GF-D8 (cell line): Measurements from ENCODE around the gene SFXN3.
A peak's percentile ranks its signal among the peaks of the same experiment; 100 is the strongest.

Experiments
- DNase-seq: peaks from one replicate; lab custom pipeline; 2025; lab: John Stamatoyannopoulos, UW

Gene SFXN3, protein sequence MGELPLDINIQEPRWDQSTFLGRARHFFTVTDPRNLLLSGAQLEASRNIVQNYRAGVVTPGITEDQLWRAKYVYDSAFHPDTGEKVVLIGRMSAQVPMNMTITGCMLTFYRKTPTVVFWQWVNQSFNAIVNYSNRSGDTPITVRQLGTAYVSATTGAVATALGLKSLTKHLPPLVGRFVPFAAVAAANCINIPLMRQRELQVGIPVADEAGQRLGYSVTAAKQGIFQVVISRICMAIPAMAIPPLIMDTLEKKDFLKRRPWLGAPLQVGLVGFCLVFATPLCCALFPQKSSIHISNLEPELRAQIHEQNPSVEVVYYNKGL

DNA sequence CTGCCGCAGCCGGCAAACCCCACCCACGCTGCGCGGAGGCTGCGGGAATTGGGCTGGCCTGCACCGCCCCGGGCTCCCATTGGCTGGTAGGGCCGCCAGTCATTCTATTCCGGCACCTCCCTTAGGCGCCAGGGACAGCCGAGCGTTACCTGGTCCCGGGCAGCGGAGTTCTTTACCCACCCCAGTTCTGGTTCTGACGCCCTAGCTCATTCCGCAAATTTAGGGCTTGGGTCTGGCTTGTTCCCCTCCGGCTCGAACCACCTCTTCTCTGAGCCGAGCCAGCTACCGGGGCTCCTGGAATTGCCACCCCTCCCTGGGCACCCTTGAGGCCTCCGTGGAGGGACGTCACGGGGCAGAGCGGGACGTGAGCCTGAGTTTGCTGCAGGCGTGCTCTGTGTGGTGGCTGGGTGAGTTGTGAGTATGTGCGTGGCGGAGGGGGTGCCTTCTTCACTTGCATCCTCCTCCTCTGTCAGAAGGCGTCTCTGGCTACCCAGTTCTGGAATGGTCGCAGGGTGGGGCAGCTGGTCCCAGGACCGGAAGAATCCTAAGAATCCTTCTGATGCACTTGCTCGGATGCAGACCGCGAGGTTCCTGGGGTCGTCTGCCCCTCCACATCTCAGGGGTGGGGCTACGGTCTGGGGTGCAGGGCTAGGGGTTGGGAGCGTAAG is at the start of gene SFXN3, which contains the start of gene PDZD7:
Gene SFXN3 (plus strand): TSS at position 107 of the 668 bp plus-strand sequence. CDS start 3,461 bp downstream, outside the sequence.
Gene PDZD7 (minus strand): TSS at position 2 of the 668 bp plus-strand sequence. CDS start 910 bp downstream, outside the sequence.
- DNase-seq, result peak; percentile 70

DNA sequence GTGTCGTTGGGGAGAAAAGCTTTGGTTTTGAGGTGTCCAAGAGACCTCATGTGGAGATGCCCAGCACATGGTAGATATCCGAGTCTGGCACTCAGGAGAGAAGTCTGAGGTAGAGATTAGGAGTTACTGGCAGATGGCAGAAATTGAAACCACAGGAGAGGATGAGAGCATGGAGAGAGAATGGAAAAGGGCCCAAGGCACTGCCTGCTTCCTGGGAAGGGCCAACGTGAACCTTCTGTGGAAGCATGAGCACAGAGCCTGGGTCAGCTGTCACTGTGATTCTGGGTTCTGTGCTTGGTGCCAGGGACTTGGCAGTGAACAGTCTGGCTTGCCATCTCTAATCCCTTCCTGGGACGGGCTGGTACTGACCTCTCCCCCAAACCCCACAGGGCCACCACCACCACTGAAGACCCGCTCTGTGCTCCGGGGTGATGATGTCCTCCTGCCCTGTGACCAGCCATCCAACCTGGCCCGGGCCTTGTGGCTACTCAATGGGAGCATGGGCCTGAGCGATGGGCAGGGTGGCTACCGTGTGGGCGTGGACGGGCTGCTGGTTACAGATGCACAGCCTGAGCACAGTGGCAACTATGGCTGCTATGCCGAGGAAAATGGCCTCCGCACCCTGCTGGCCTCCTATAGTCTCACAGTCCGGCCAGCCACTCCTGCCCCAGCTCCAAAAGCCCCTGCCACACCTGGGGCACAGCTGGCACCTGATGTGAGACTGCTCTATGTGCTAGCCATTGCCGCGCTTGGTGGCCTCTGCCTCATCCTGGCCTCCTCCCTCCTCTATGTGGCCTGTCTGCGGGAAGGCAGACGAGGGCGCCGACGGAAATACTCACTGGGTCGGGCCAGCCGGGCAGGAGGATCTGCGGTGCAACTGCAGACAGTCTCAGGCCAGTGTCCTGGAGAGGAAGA is 47.9 kb upstream of the SFXN3 start:
- DNase-seq, result no peak

GRCh38 chr10:100983868-100984671 is 47.0 kb upstream of the SFXN3 start:
- no peak for DNase-seq

GRCh38 chr10:100984672-100985177 is 46.3 kb upstream of the SFXN3 start:
- no peak for DNase-seq

GRCh38 chr10:100985336-100985735 is 45.7 kb upstream of the SFXN3 start:
- no peak for DNase-seq

DNA sequence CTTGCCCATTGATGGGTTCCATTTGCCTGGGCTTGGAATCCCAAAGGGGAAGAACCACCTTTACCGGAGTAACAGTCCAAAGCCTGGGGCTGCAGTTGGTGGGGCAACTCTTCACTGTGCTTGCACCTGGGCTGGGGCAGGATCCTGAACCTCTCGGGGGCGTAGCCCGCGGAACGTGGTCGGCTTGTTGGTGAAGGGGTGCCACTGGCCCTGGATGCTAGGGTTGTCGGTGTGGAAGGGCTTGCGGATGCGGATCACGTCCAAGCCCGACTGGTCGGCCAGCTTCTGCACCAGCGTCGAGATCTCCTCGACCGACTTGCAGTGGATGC is 44.4 kb upstream of the SFXN3 start:
- DNase-seq, result no peak

- DNase-seq, result peak; percentile 41
These were observed 43.9 kb upstream of the SFXN3 start, which contains the start of the genes MRPL43 and TWNK for GRCh38 chr10:100986952-100987684. TSS of gene MRPL43 (minus strand) at chr10:100987497. CDS start at chr10:100987443, 54 bp downstream. TSS of gene TWNK (plus strand) at chr10:100987543. CDS start at chr10:100988211, 668 bp downstream.

DNA sequence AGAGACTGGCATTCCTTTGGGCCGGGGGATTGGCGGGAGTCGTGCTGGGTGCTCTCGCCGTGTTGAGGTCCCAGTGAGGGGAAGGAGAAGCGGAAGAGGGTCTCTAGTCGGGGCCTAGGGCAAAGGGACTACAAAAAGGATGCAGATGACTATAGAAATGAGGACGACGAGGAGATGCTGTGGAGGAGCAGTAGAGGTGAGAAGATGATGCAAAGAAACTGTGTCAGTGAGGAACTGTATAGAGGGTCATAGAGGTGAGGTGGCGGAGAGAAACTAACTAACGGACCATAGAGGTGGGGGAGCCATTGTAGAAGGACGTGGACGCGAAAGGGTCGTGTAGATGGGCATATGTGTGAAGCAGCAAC is 43.4 kb upstream of the SFXN3 start:
- DNase-seq, result no peak

GRCh38 chr10:100988166-100988565 is 42.9 kb upstream of the SFXN3 start:
- DNase-seq, result no peak

DNA sequence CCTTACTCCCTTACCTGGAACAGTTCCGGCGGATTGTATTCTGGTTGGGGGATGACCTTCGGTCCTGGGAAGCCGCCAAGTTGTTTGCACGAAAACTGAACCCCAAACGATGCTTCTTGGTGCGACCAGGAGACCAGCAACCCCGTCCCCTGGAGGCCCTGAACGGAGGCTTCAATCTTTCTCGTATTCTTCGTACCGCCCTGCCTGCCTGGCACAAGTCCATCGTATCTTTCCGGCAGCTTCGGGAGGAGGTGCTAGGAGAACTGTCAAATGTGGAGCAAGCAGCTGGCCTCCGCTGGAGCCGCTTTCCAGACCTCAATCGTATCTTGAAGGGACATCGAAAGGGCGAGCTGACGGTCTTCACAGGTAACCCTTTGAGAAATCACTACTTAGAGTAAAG is 41.9 kb upstream of the SFXN3 start:
- no peak for DNase-seq

GRCh38 chr10:100993986-100994708 is 36.9 kb upstream of the SFXN3 start:
- DNase-seq, result no peak

- DNase-seq, result no peak
These were observed 35.9 kb upstream of the SFXN3 start for GRCh38 chr10:100995181-100995580.

DNA sequence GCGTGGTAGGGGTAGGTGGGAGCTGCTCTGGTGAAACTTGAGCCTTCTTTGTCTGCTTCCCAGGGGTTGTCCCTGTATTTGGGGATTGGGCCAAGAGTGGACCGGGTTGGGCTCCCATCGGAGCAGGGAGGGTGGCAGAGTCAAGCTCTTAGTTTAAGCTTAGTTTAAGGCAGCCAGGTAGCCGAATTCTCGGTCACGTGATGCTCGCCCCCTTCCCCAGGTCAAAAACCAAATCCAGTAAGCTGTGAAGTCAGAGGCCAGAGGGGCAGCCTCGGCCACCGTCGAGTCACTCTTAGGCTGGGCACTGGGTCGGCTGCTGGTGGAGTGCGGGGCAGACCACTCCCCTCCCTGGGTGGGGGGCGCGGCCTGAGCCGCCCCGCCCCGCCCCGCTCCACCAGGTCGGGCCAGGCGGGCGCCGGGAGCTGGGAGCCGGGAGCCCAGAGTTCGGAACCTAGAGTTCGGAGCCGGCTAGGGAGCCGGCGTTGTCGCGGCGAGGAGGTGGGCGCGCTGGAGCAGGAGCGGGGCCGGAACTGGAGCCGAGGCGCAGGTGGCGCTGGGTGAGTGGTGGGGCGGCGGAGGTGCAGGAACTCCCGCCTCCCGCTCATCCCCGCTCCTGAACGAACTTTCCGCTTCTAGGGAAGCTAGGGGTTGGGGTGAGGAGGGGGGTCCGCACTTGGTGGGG is 34.2 kb upstream of the SFXN3 start:
- DNase-seq, result no peak

DNA sequence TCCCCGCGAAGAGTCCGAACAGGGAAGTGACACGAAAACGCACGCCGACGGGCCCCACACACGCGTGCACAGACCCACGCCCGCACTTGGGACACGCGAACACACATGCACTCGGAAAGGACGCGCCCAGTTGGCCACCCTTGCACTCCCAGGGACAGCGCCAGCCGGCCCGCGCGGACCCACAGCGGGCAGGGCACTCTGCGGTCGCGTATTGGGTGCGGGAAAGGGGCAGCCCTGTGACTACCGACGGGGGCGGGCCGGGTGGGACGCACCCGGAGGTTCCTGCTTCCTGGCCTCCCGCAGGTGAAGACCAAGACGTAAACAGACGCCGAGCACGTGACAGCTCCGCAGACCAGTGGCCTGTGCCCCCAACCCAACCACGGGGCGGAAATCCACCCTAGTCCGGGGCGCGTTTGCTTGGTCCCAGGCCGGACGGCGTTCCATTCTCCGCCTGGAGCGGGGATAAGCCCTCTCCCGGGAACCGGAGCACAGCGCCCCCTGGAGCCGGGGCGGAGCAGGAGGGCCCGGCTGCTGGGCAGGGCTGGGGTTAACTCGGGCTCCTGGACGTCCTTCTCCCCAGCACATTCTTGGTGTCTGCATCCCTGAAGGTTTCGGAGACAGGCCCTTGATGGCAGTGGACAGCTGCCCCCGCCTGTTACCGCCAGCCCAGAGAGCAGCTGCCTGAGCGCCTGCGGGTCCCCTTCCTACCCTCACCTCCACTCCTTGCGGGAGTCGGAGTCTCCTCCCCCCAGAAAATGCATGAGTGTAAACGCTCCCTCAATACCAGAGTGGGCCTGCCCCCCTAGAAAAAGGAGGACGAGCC is 33.5 kb upstream of the SFXN3 start:
- DNase-seq, result peak; percentile 41

GRCh38 chr10:100998183-100998990 is 32.6 kb upstream of the SFXN3 start:
- peak; percentile 61 for DNase-seq

- peak; percentile 17 for DNase-seq
These were observed 31.9 kb upstream of the SFXN3 start for GRCh38 chr10:100998991-100999741.

- DNase-seq, result no peak
These were observed 31.3 kb upstream of the SFXN3 start, which contains the start of gene LZTS2 for GRCh38 chr10:100999742-101000126. TSS of gene LZTS2 (plus strand) at chr10:100999808. CDS start at chr10:101002539, 2,731 bp downstream.
